ENCODE data around the gene DAAM1. TPM values are rescaled to one million over a fixed set of nuclear protein-coding genes. Genes with fewer than 3 reads are reported as not detected.

The DAAM1 gene
- total RNA-seq, 1 donor from 2014 or later: 67.6 TPM

- peaks cover 4 to 7% of the 10 kb centered on the region in 2 donors for H3K36me3 ChIP-seq
- H3K4me1 ChIP-seq: peaks cover 11 to 58% of the 10 kb centered on the region in 2 donors
- peak overlapping the region in 1 of 2 donors; percentile 13 for H3K4me3 ChIP-seq
- no peak for DNase-seq (ENCODE audit: low spot score in 2 of 2)
- no peak for TF ChIP-seq CTCF (IDR thresholded peaks at IDR 0.05)
- no peaks in the 10 kb centered on the region for H3K9me3 ChIP-seq
- peak overlapping the region; percentile 72 to 78 for H3K27ac ChIP-seq
- no peaks in the 10 kb centered on the region for H3K27me3 ChIP-seq
- intact Hi-C loops (cut with DNase I): loop anchor here (1.0 to 2.0 kb wide), 3 partner anchors 11 to 132 kb away; partner anchors contain the start of gene DAAM1
These were observed 132.5 kb downstream of the DAAM1 start for GRCh38 chr14:59320763-59321625.

- DNase-seq (ENCODE audit: low spot score in 2 of 2): no peak
- intact Hi-C loops (cut with DNase I): loop anchor here (1.0 to 2.0 kb wide), 3 partner anchors 11 to 133 kb away; partner anchors contain the start of gene DAAM1
- H3K27ac ChIP-seq: peak overlapping the region; percentile 72 to 78
- no peaks in the 10 kb centered on the region for H3K27me3 ChIP-seq
- peaks cover 11 to 59% of the 10 kb centered on the region in 2 donors for H3K4me1 ChIP-seq
- peak overlapping the region in 1 of 2 donors; percentile 0 for H3K4me3 ChIP-seq
- TF ChIP-seq CTCF (IDR thresholded peaks at IDR 0.05): no peak
- no peaks in the 10 kb centered on the region for H3K9me3 ChIP-seq
- H3K36me3 ChIP-seq: peaks cover 4 to 11% of the 10 kb centered on the region in 2 donors
These were observed 133.1 kb downstream of the DAAM1 start for GRCh38 chr14:59321626-59321949.

GRCh38 chr14:59325906-59326305, 137.4 kb downstream of the DAAM1 start:
- Histone ChIP-seq H3K36me3 (peaks cover 9 to 16% of the 10 kb centered on the region in 2 donors), H3K9me3 (no peaks in the 10 kb centered on the region), H3K4me1 (peaks cover 3 to 23% of the 10 kb centered on the region in 2 donors), H3K27me3 (no peaks in the 10 kb centered on the region), H3K27ac (peak overlapping the region in 1 of 2 donors; percentile 30), H3K4me3 (no peak overlapping the region)
- no peak for DNase-seq (ENCODE audit: low spot score in 2 of 2)
- intact Hi-C loops (cut with DNase I): no loop called here
- TF ChIP-seq CTCF (IDR thresholded peaks at IDR 0.05): no peak

GRCh38 chr14:59328454-59328853, 140.0 kb downstream of the DAAM1 start:
- Histone ChIP-seq H3K9me3 (no peaks in the 10 kb centered on the region), H3K4me1 (peaks cover 0 to 18% of the 10 kb centered on the region in 2 donors), H3K4me3 (no peak overlapping the region), H3K36me3 (peaks cover 14 to 31% of the 10 kb centered on the region in 2 donors), H3K27me3 (no peaks in the 10 kb centered on the region), H3K27ac (peak overlapping the region in 1 of 2 donors; percentile 15)
- TF ChIP-seq CTCF (IDR thresholded peaks at IDR 0.05): no peak
- intact Hi-C loops (cut with DNase I): no loop called here
- DNase-seq (ENCODE audit: low spot score in 2 of 2): no peak

GRCh38 chr14:59330455-59330854, 142.0 kb downstream of the DAAM1 start:
- Histone ChIP-seq H3K4me1 (peaks cover 0 to 26% of the 10 kb centered on the region in 2 donors), H3K36me3 (peaks cover 14 to 24% of the 10 kb centered on the region in 2 donors)
- intact Hi-C loops (cut with DNase I): loop anchor here (10.0 kb wide), 1 partner anchor 56 kb away; no protein-coding TSS in a partner anchor

More at GRCh38 chr14:59330455-59330854, 142.0 kb downstream of the DAAM1 start:
- Histone ChIP-seq H3K27ac (peak overlapping the region; percentile 24 to 83), H3K4me3 (no peak overlapping the region), H3K27me3 (no peaks in the 10 kb centered on the region), H3K9me3 (no peaks in the 10 kb centered on the region)
- no peak for DNase-seq (ENCODE audit: low spot score in 2 of 2)
- no peak for TF ChIP-seq CTCF (IDR thresholded peaks at IDR 0.05)
